ENCODE data around the gene SVIL.

DNA sequence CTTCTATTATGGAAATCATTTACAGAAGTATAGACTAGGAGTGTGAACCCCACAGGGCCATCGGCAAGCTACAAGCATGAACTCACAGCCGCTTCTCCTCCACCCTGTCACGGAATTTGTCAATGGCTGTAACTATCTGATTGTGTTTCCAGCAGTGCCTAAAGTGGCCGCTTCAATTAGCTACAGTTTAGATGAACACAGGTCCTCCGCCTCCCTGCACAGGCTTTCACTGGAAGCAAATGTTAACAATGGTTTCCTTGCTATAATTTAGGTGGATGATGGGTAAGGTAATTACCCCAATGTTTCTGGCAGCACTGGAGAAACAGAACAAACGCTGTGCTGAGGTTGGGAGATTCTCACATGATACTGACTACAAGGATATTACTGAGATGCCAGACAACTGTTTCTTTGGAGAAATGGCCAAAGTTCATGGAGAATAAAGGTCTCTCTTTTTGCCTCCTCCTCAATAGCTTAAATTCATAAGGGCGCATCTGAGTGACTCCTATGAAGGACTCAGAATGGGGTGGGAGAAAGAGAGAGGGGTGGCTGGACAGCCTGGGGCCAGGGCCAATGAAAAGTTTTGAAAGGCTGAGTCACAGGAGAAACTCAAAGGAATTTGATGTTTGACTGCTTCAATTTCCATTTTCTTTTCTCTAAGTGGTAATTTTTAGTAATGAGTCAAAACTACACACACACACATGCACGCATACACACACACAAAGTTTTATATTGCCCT, 78.9 kb downstream of the SVIL start:
- TF ChIP-seq, protein P1, sequence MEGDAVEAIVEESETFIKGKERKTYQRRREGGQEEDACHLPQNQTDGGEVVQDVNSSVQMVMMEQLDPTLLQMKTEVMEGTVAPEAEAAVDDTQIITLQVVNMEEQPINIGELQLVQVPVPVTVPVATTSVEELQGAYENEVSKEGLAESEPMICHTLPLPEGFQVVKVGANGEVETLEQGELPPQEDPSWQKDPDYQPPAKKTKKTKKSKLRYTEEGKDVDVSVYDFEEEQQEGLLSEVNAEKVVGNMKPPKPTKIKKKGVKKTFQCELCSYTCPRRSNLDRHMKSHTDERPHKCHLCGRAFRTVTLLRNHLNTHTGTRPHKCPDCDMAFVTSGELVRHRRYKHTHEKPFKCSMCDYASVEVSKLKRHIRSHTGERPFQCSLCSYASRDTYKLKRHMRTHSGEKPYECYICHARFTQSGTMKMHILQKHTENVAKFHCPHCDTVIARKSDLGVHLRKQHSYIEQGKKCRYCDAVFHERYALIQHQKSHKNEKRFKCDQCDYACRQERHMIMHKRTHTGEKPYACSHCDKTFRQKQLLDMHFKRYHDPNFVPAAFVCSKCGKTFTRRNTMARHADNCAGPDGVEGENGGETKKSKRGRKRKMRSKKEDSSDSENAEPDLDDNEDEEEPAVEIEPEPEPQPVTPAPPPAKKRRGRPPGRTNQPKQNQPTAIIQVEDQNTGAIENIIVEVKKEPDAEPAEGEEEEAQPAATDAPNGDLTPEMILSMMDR (conservative IDR thresholded peaks at IDR 0.05; ENCODE audit: low read length): no peak
- no peak for TF ChIP-seq EZH2phosphoT487 (IDR thresholded peaks at IDR 0.05; ENCODE audit: borderline replicate concordance, low read depth, low read length)
